Measurements from ENCODE around the gene EXOC6B. TPM values are rescaled to one million over a fixed set of nuclear protein-coding genes. Genes with fewer than 3 reads are reported as not detected.

Gene EXOC6B
- total and polyA plus RNA-seq, 2 experiments from 2014 or later = 8.9 to 18.3 TPM

DNA sequence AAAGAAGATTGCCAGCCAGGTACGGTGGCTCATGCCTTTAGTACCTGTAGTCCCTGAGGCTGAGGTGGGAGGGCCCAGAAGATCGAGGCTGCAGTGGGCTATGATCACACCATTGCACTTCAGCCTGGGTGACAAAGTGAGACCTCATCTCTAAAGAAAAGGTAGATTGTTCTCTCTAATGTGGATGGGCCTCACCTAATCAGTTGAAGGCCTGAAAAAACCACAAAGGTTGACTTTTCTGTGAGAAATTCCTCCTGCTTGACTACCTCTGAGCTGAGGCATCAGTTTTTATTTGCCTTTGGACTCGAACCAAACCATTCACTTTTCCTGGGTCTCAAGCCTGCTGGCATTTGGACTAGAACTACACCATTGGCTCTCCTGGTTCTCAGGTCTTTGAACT, 536.1 kb downstream of the EXOC6B start:
- no peaks in the 10 kb centered on the region for H3K9me2 ChIP-seq (ENCODE audit: insufficient read depth)
- 95 to 99% methylated on average over 3 of the region's 3 CpGs for WGBS, 2 experiments (ENCODE audit: low coverage in 1 of 2, low lambda C conversion rate in 2 of 2, missing lambda C conversion rate in 2 of 2)
- no peaks in the 10 kb centered on the region for H3K27me3 ChIP-seq (replicated peaks; ENCODE audit: insufficient read depth)
- no peak overlapping the region for H3K4me3 ChIP-seq
- DNase-seq = no peak
- peaks cover 23% of the 10 kb centered on the region for H3K4me1 ChIP-seq (ENCODE audit: insufficient read depth)
- no peaks in the 10 kb centered on the region for H3K79me2 ChIP-seq (ENCODE audit: insufficient read depth)
- H3K36me3 ChIP-seq (ENCODE audit: low read depth) = no peaks in the 10 kb centered on the region
- no peaks in the 10 kb centered on the region for H3K9me3 ChIP-seq (ENCODE audit: low read depth)
- no peak overlapping the region for H3K9ac ChIP-seq
- no peak overlapping the region for H3K4me2 ChIP-seq (ENCODE audit: unreplicated experiment)
- no peaks in the 10 kb centered on the region for H4K20me1 ChIP-seq (ENCODE audit: insufficient read depth)
- H3K27ac ChIP-seq = no peak overlapping the region
- in situ Hi-C loops (cut with MboI) = no loop called here
- 0 out of 2 replicates have a peak, but pooled peaks cover 13% of the 10 kb centered on the region for H3F3A ChIP-seq (ENCODE audit: insufficient read depth)
- TF ChIP-seq EZH2phosphoT487 (IDR thresholded peaks at IDR 0.05; ENCODE audit: insufficient read depth, low read depth) (no peak), EZH2 (IDR thresholded peaks at IDR 0.05; ENCODE audit: insufficient read depth, poor library complexity, severe bottlenecking) (no peak)
- H2AFZ ChIP-seq = no peak overlapping the region

DNA sequence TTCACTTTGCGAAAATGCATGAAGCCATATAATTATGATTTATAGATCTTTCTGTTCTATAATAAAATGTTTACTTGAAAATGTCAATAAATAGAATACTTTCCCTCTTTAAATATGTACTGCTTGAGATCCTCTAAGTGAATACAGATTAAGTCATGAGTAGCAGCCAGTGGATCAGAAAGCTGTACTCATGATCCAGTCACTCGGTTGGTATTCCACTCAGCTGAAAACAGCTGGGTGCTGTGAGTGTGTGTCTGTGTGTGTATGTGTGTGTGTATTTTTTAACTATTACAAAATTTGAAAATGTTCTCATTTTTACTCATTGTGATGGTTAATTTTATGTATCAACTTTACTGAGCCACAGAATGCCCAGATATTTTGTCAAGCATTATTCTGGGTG, 536.5 kb downstream of the EXOC6B start:
- DNase-seq = peak; percentile 80

DNA sequence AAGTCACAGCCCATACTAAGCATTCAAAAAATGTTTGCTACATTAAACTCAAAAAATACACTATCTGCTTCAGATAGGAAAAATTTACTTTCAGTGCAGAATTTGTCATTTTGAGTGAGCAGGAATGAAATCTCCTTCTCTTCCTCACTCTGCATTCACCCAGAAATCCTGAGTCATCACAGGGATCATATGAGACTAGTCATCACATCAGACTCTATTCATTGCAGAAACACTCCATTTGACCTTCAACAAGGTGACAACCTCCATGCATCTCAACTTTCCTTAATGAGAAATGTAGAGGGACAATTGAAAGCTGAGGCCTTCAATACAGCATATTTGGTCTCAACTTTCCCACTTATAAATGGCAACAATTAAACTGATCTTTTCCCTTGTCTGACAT, 547.8 kb downstream of the EXOC6B start:
- in situ Hi-C loops (cut with MboI) = no loop called here
- H3K9me3 ChIP-seq (ENCODE audit: low read depth) = no peaks in the 10 kb centered on the region

More for the DNA sequence above, 536.5 kb downstream of the EXOC6B start:
- no peaks in the 10 kb centered on the region for H4K20me1 ChIP-seq (ENCODE audit: insufficient read depth)
- H3K4me3 ChIP-seq = no peak overlapping the region
- 52 to 57% methylated on average over 2 of the region's 2 CpGs for WGBS, 2 experiments (ENCODE audit: low coverage in 1 of 2, low lambda C conversion rate in 2 of 2, missing lambda C conversion rate in 2 of 2)
- H3K4me1 ChIP-seq (ENCODE audit: insufficient read depth) = peaks cover 23% of the 10 kb centered on the region
- no peaks in the 10 kb centered on the region for H3K9me2 ChIP-seq (ENCODE audit: insufficient read depth)
- no peaks in the 10 kb centered on the region for H3K9me3 ChIP-seq (ENCODE audit: low read depth)
- in situ Hi-C loops (cut with MboI) = no loop called here
- no peak overlapping the region for H2AFZ ChIP-seq
- H3K27ac ChIP-seq = no peak overlapping the region
- no peak overlapping the region for H3K9ac ChIP-seq
- 0 out of 2 replicates have a peak, but pooled peaks cover 13% of the 10 kb centered on the region for H3F3A ChIP-seq (ENCODE audit: insufficient read depth)
- H3K4me2 ChIP-seq (ENCODE audit: unreplicated experiment) = no peak overlapping the region
- H3K27me3 ChIP-seq (replicated peaks; ENCODE audit: insufficient read depth) = no peaks in the 10 kb centered on the region
- no peaks in the 10 kb centered on the region for H3K79me2 ChIP-seq (ENCODE audit: insufficient read depth)
- no peaks in the 10 kb centered on the region for H3K36me3 ChIP-seq (ENCODE audit: low read depth)
- no peak for TF ChIP-seq EZH2phosphoT487 (IDR thresholded peaks at IDR 0.05; ENCODE audit: insufficient read depth, low read depth)
- TF ChIP-seq EZH2 (IDR thresholded peaks at IDR 0.05; ENCODE audit: insufficient read depth, poor library complexity, severe bottlenecking) = no peak

DNA sequence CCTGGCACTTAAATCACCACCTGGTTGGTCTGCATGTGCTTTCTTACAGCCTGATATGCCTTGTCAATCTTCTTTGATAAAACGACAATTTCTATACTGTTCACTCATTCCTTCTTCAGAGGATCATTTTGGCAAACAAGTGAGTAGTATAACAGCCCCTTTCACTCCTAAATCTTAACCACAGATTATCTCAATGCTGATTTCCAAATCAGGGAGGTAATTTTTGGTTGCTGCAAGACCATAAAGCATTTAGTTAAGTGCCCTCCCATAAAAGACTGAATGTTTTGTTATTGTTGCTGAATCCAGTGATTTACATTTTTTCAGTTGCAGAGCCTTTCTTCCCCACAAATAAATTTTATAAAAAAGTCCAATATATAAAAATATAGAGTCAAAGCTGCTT, 549.0 kb downstream of the EXOC6B start:
- TF ChIP-seq EZH2phosphoT487 (IDR thresholded peaks at IDR 0.05; ENCODE audit: insufficient read depth, low read depth) = no peak
- TF ChIP-seq EZH2 (IDR thresholded peaks at IDR 0.05; ENCODE audit: insufficient read depth, poor library complexity, severe bottlenecking) = no peak
- Histone ChIP-seq H3K79me2 (ENCODE audit: insufficient read depth) (no peaks in the 10 kb centered on the region), H3K27ac (peak overlapping the region; percentile 13), H3K4me3 (no peak overlapping the region), H4K20me1 (ENCODE audit: insufficient read depth) (no peaks in the 10 kb centered on the region), H3K4me1 (ENCODE audit: insufficient read depth) (peaks cover 38% of the 10 kb centered on the region), H3K36me3 (ENCODE audit: low read depth) (no peaks in the 10 kb centered on the region), H3F3A (ENCODE audit: insufficient read depth) (peaks cover 22% of the 10 kb centered on the region; the same call in 1 of the 2 replicates), H3K4me2 (ENCODE audit: unreplicated experiment) (no peak overlapping the region), H3K9ac (no peak overlapping the region), H2AFZ (no peak overlapping the region), H3K9me2 (ENCODE audit: insufficient read depth) (no peaks in the 10 kb centered on the region), H3K9me3 (ENCODE audit: low read depth) (no peaks in the 10 kb centered on the region), H3K27me3 (replicated peaks; ENCODE audit: insufficient read depth) (no peaks in the 10 kb centered on the region)
- 10 to 11% methylated on average over 1 of the region's 1 CpG for WGBS, 2 experiments (ENCODE audit: low coverage in 1 of 2, low lambda C conversion rate in 2 of 2, missing lambda C conversion rate in 2 of 2)
- no peak for DNase-seq
- in situ Hi-C loops (cut with MboI) = no loop called here

More for the DNA sequence above, 547.8 kb downstream of the EXOC6B start:
- Histone ChIP-seq H3K27ac (peak overlapping the region; percentile 50), H3K9me2 (ENCODE audit: insufficient read depth) (no peaks in the 10 kb centered on the region), H3K9ac (no peak overlapping the region), H3K4me3 (no peak overlapping the region), H3K36me3 (ENCODE audit: low read depth) (no peaks in the 10 kb centered on the region), H3K4me2 (ENCODE audit: unreplicated experiment) (peak overlapping the region; percentile 46), H2AFZ (no peak overlapping the region), H3F3A (ENCODE audit: insufficient read depth) (peaks cover 22% of the 10 kb centered on the region; the same call in 1 of the 2 replicates), H3K27me3 (replicated peaks; ENCODE audit: insufficient read depth) (no peaks in the 10 kb centered on the region), H3K79me2 (ENCODE audit: insufficient read depth) (no peaks in the 10 kb centered on the region), H3K4me1 (ENCODE audit: insufficient read depth) (peaks cover 38% of the 10 kb centered on the region), H4K20me1 (ENCODE audit: insufficient read depth) (no peaks in the 10 kb centered on the region)
- DNase-seq = peak; percentile 87
- TF ChIP-seq EZH2 (IDR thresholded peaks at IDR 0.05; ENCODE audit: insufficient read depth, poor library complexity, severe bottlenecking) (no peak), EZH2phosphoT487 (IDR thresholded peaks at IDR 0.05; ENCODE audit: insufficient read depth, low read depth) (no peak)

DNA sequence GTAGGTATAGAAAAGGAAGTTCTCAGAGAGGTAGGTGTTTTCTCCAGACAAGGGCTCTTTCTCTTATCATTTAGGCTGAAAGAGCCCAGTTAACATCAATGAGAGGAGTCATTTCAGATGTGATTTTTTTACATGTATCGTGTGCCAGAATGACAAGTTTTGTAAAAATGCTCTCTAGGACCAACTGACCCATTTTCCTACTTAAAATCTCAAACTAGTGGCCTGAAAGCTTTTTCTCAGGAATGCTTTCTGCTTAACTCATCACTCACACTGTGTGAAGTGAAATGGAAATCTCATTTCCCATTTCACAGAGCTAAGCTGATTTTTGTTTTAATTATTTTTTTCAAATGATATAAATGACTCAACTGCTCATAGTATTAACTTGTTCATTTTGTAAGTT, 549.5 kb downstream of the EXOC6B start:
- peak; percentile 65 for DNase-seq
- Histone ChIP-seq H3K9me2 (ENCODE audit: insufficient read depth) (no peaks in the 10 kb centered on the region), H3K4me2 (ENCODE audit: unreplicated experiment) (no peak overlapping the region), H2AFZ (no peak overlapping the region), H3K4me3 (no peak overlapping the region), H3K36me3 (ENCODE audit: low read depth) (no peaks in the 10 kb centered on the region), H4K20me1 (ENCODE audit: insufficient read depth) (no peaks in the 10 kb centered on the region), H3K79me2 (ENCODE audit: insufficient read depth) (no peaks in the 10 kb centered on the region), H3F3A (ENCODE audit: insufficient read depth) (peaks cover 22% of the 10 kb centered on the region; the same call in 1 of the 2 replicates), H3K27ac (peak overlapping the region; percentile 13), H3K9ac (no peak overlapping the region), H3K27me3 (replicated peaks; ENCODE audit: insufficient read depth) (no peaks in the 10 kb centered on the region), H3K4me1 (ENCODE audit: insufficient read depth) (peaks cover 38% of the 10 kb centered on the region), H3K9me3 (ENCODE audit: low read depth) (no peaks in the 10 kb centered on the region)
- no peak for TF ChIP-seq EZH2phosphoT487 (IDR thresholded peaks at IDR 0.05; ENCODE audit: insufficient read depth, low read depth)
- TF ChIP-seq EZH2 (IDR thresholded peaks at IDR 0.05; ENCODE audit: insufficient read depth, poor library complexity, severe bottlenecking) = no peak
- WGBS, 2 experiments (ENCODE audit: low coverage in 1 of 2, low lambda C conversion rate in 2 of 2, missing lambda C conversion rate in 2 of 2) = 38 to 43% methylated on average over 1 of the region's 1 CpG
- in situ Hi-C loops (cut with MboI) = no loop called here
